ENCODE data around the gene UBE3B. TPM values are rescaled to one million over a fixed set of nuclear protein-coding genes. Genes with fewer than 3 reads are reported as not detected.

The UBE3B gene
- total RNA-seq, 4 donors from 2014 or later, result 14.7 to 64.2 (median 30.7) TPM

GRCh38 chr12:109512608-109513007 is 35.2 kb downstream of the UBE3B start:
- H3K27me3 ChIP-seq, result no peaks in the 10 kb centered on the region

GRCh38 chr12:109513051-109513450 is 35.6 kb downstream of the UBE3B start:
- TF ChIP-seq POLR2A (IDR thresholded peaks at IDR 0.05), result no peak
- TF ChIP-seq CTCF (IDR thresholded peaks at IDR 0.05), result no peak
- H3K4me1 ChIP-seq, result no peaks in the 10 kb centered on the region
- no peak overlapping the region for H3K27ac ChIP-seq
- DNase-seq, result no peak
- intact Hi-C loops (cut with DNase I; ENCODE audit: low total_unique reads), result no loop called here
- no peak overlapping the region for H3K4me3 ChIP-seq
- no peaks in the 10 kb centered on the region for H3K27me3 ChIP-seq
- no peaks in the 10 kb centered on the region for H3K9me3 ChIP-seq
- no peaks in the 10 kb centered on the region for H3K36me3 ChIP-seq

More at GRCh38 chr12:109512608-109513007, 35.2 kb downstream of the UBE3B start:
- no peaks in the 10 kb centered on the region for H3K9me3 ChIP-seq
- H3K36me3 ChIP-seq, result no peaks in the 10 kb centered on the region
- no peak for DNase-seq
- no peak overlapping the region for H3K4me3 ChIP-seq
- intact Hi-C loops (cut with DNase I; ENCODE audit: low total_unique reads), result no loop called here
- H3K27ac ChIP-seq, result no peak overlapping the region
- H3K4me1 ChIP-seq, result no peaks in the 10 kb centered on the region
- no peak for TF ChIP-seq POLR2A (IDR thresholded peaks at IDR 0.05)
- TF ChIP-seq CTCF (IDR thresholded peaks at IDR 0.05), result no peak

- TF ChIP-seq CTCF (IDR thresholded peaks at IDR 0.05) (no peak), POLR2A (IDR thresholded peaks at IDR 0.05) (no peak)
- no peaks in the 10 kb centered on the region for H3K9me3 ChIP-seq
- H3K4me1 ChIP-seq, result no peaks in the 10 kb centered on the region
- H3K4me3 ChIP-seq, result no peak overlapping the region
- DNase-seq, result no peak
- no peak overlapping the region for H3K27ac ChIP-seq
- intact Hi-C loops (cut with DNase I; ENCODE audit: low total_unique reads), result no loop called here
- H3K36me3 ChIP-seq, result no peaks in the 10 kb centered on the region
- no peaks in the 10 kb centered on the region for H3K27me3 ChIP-seq
Observed at GRCh38 chr12:109513977-109514376, 36.5 kb downstream of the UBE3B start.

GRCh38 chr12:109517619-109518018 is 40.2 kb downstream of the UBE3B start:
- no peak overlapping the region for H3K4me3 ChIP-seq
- H3K4me1 ChIP-seq, result no peaks in the 10 kb centered on the region
- no peaks in the 10 kb centered on the region for H3K9me3 ChIP-seq
- no peak overlapping the region for H3K27ac ChIP-seq
- H3K36me3 ChIP-seq, result no peaks in the 10 kb centered on the region
- H3K27me3 ChIP-seq, result no peaks in the 10 kb centered on the region
- TF ChIP-seq POLR2A (IDR thresholded peaks at IDR 0.05) (no peak), CTCF (IDR thresholded peaks at IDR 0.05) (no peak)
- DNase-seq, result no peak
- intact Hi-C loops (cut with DNase I; ENCODE audit: low total_unique reads), result no loop called here

GRCh38 chr12:109518820-109519665 is 41.6 kb downstream of the UBE3B start:
- Histone ChIP-seq H3K27me3 (no peaks in the 10 kb centered on the region), H3K36me3 (no peaks in the 10 kb centered on the region), H3K4me3 (no peak overlapping the region), H3K4me1 (no peaks in the 10 kb centered on the region), H3K9me3 (no peaks in the 10 kb centered on the region), H3K27ac (peak overlapping the region; percentile 10 to 38)
- intact Hi-C loops (cut with DNase I; ENCODE audit: low total_unique reads), result no loop called here
- peak; percentile 49 to 69 (median 52) for TF ChIP-seq CTCF (IDR thresholded peaks at IDR 0.05)
- no peak for TF ChIP-seq POLR2A (IDR thresholded peaks at IDR 0.05)
- DNase-seq, result peak; percentile 28 to 40
